ENCODE measurements around the gene ATP11A.
A peak's percentile ranks its signal among the peaks of the same experiment; 100 is the strongest.

Gene ATP11A

DNA sequence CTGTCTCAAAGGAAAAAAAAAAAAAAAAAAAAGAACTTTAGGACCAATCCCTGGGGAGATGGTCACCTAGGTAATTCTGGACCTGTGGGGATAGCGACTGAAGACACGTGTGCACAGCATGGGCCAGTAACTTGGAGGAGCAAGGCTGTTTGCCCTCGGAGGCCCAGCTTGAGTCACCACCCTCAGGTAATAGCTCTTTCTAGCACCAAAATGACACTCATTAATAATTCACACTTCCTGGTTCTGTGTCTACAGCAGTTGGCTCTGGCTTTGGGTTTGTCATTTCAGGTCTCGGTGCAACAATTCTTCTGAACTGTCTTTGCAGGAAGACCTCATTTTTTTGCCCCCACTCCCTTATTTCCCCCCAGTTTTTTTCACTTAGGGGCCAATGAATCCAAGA is 3.9 kb upstream of the ATP11A start:
- no peak overlapping the region for H3K27ac ChIP-seq (ENCODE audit: low read length)
- no peaks in the 10 kb centered on the region for H3K36me3 ChIP-seq (ENCODE audit: control insufficient read depth in 1 of 2, insufficient read depth in 2 of 2, low read length in 2 of 2)
- no peak overlapping the region for H3K4me3 ChIP-seq (ENCODE audit: low read depth in 1 of 2, low read length in 2 of 2)
- no peaks in the 10 kb centered on the region for H3K27me3 ChIP-seq (ENCODE audit: low read depth, low read length)
- no peaks in the 10 kb centered on the region for H3K9me3 ChIP-seq (ENCODE audit: control insufficient read depth in 1 of 2, low read length in 2 of 2)
- H3K4me1 ChIP-seq (ENCODE audit: control insufficient read depth in 1 of 2, insufficient read depth in 2 of 2, low read length in 2 of 2): no peaks in the 10 kb centered on the region

DNA sequence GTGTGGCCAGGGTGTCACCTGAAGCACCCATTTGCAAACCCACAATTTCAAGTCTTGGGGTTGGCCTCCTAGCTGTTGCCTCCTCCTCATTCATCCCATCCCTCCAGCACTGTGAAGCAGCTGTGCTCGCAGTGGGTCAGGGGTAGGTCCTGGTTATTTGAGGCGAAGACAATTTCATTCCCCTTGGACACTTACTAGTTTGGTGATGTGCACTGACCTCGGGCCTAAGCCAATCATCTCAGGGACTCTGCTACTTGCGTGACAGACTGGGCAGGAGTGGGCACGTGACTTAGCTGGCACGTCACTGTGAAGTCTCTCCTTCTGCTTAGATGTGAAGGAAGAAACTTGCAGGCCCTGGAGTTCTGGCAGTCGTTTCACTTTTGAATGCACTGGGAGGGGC is 3.5 kb upstream of the ATP11A start:
- H3K27ac ChIP-seq (ENCODE audit: low read length): no peak overlapping the region
- H3K9me3 ChIP-seq (ENCODE audit: control insufficient read depth in 1 of 2, low read length in 2 of 2): no peaks in the 10 kb centered on the region
- no peaks in the 10 kb centered on the region for H3K27me3 ChIP-seq (ENCODE audit: low read depth, low read length)
- no peak overlapping the region for H3K4me3 ChIP-seq (ENCODE audit: low read depth in 1 of 2, low read length in 2 of 2)
- H3K4me1 ChIP-seq (ENCODE audit: control insufficient read depth in 1 of 2, insufficient read depth in 2 of 2, low read length in 2 of 2): peaks cover under 1% of the 10 kb centered on the region in 2 donors
- H3K36me3 ChIP-seq (ENCODE audit: control insufficient read depth in 1 of 2, insufficient read depth in 2 of 2, low read length in 2 of 2): no peaks in the 10 kb centered on the region

GRCh38 chr13:112686987-112687386 is 2.9 kb upstream of the ATP11A start:
- no peaks in the 10 kb centered on the region for H3K27me3 ChIP-seq (ENCODE audit: low read depth, low read length)
- H3K4me3 ChIP-seq (ENCODE audit: low read depth in 1 of 2, low read length in 2 of 2): no peak overlapping the region
- H3K36me3 ChIP-seq (ENCODE audit: control insufficient read depth in 1 of 2, insufficient read depth in 2 of 2, low read length in 2 of 2): no peaks in the 10 kb centered on the region
- H3K9me3 ChIP-seq (ENCODE audit: control insufficient read depth in 1 of 2, low read length in 2 of 2): no peaks in the 10 kb centered on the region
- H3K4me1 ChIP-seq (ENCODE audit: control insufficient read depth in 1 of 2, insufficient read depth in 2 of 2, low read length in 2 of 2): peaks cover 6 to 7% of the 10 kb centered on the region in 2 donors
- no peak overlapping the region for H3K27ac ChIP-seq (ENCODE audit: low read length)

- no peaks in the 10 kb centered on the region for H3K27me3 ChIP-seq (ENCODE audit: low read depth, low read length)
- H3K27ac ChIP-seq (ENCODE audit: low read length): no peak overlapping the region
- H3K4me1 ChIP-seq (ENCODE audit: control insufficient read depth in 1 of 2, insufficient read depth in 2 of 2, low read length in 2 of 2): peaks cover 9 to 10% of the 10 kb centered on the region in 2 donors
- H3K9me3 ChIP-seq (ENCODE audit: control insufficient read depth in 1 of 2, low read length in 2 of 2): no peaks in the 10 kb centered on the region
- H3K4me3 ChIP-seq (ENCODE audit: low read depth in 1 of 2, low read length in 2 of 2): no peak overlapping the region
- H3K36me3 ChIP-seq (ENCODE audit: control insufficient read depth in 1 of 2, insufficient read depth in 2 of 2, low read length in 2 of 2): no peaks in the 10 kb centered on the region
These were observed 1.8 kb upstream of the ATP11A start for GRCh38 chr13:112687836-112688559.

DNA sequence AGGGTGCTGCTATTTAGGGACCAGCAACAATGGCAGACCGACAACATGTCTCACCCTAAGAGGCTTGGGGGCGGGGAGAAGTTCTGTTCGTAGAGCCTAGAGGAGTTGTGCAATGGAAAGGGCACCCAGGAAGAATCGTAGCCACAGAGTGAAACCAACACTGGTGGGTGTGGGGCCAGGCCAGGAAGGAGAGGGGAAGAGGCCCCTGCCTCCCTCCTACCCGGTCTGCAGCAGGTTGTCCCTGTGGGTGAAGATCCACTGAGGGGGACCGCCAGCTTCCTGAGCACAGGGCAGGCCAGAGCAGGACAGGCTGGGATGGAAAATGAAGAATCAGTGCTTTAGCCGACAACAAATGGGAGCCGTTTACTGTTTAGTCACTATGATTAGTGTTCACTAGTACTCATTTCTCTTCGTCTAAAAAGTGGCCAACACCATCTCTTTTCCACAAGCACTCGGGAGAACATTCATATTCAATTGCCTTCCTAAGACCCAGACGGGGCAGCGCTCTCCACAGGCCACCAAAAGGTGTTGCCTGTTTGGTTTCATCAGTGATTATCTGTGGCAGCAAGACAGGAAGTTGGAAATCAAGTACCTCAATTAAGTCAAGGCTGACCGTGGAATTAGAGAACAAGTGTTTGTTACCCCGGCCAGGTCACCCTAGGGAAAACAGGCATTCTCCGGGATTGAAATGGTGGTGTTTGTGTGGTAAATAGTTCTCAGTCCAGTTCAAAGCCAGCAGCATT is 1.1 kb upstream of the ATP11A start:
- Histone ChIP-seq H3K36me3 (ENCODE audit: control insufficient read depth in 1 of 2, insufficient read depth in 2 of 2, low read length in 2 of 2) (no peaks in the 10 kb centered on the region), H3K4me1 (ENCODE audit: control insufficient read depth in 1 of 2, insufficient read depth in 2 of 2, low read length in 2 of 2) (peaks cover 9 to 10% of the 10 kb centered on the region in 2 donors), H3K4me3 (ENCODE audit: low read depth in 1 of 2, low read length in 2 of 2) (peak overlapping the region; percentile 58 to 83), H3K27me3 (ENCODE audit: low read depth, low read length) (no peaks in the 10 kb centered on the region), H3K27ac (ENCODE audit: low read length) (peak overlapping the region; percentile 69), H3K9me3 (ENCODE audit: control insufficient read depth in 1 of 2, low read length in 2 of 2) (no peaks in the 10 kb centered on the region)

DNA sequence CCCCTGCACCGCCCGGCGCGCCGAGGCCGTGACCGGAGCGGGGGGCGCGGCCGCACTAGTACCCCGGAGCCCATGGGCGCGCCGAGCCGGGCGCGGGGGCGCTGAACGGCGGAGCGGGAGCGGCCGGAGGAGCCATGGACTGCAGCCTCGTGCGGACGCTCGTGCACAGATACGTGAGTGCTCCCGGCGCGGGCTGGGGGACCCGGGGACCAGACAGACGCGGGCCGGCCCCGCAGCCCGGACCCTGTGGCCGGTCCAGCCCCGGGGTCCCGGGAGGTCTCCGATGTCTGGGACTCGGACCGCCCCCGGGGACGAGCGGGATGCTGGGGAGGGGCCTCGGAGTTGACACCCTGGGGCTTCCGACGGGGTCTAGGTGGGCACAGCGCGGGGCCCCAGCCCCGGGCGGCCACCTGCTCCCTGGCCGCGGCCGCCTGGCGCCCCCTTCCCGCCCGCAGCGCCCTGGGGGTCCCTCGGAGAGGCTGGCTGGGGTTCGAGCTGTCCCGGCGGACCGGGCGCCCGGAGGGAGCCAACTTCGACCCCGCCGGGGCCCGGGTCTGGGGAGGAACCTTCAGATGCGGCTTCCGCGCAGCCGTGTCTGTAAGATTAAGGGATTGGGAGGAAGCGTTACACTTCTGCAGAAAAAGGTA is 568 bp downstream of the ATP11A start:
- H3K4me3 ChIP-seq (ENCODE audit: low read depth in 1 of 2, low read length in 2 of 2): peak overlapping the region; percentile 83 to 85
- H3K9me3 ChIP-seq (ENCODE audit: control insufficient read depth in 1 of 2, low read length in 2 of 2): no peaks in the 10 kb centered on the region
- H3K36me3 ChIP-seq (ENCODE audit: control insufficient read depth in 1 of 2, insufficient read depth in 2 of 2, low read length in 2 of 2): no peaks in the 10 kb centered on the region
- H3K4me1 ChIP-seq (ENCODE audit: control insufficient read depth in 1 of 2, insufficient read depth in 2 of 2, low read length in 2 of 2): peaks cover 15 to 16% of the 10 kb centered on the region in 2 donors
- H3K27ac ChIP-seq (ENCODE audit: low read length): peak overlapping the region; percentile 82
- H3K27me3 ChIP-seq (ENCODE audit: low read depth, low read length): no peaks in the 10 kb centered on the region

DNA sequence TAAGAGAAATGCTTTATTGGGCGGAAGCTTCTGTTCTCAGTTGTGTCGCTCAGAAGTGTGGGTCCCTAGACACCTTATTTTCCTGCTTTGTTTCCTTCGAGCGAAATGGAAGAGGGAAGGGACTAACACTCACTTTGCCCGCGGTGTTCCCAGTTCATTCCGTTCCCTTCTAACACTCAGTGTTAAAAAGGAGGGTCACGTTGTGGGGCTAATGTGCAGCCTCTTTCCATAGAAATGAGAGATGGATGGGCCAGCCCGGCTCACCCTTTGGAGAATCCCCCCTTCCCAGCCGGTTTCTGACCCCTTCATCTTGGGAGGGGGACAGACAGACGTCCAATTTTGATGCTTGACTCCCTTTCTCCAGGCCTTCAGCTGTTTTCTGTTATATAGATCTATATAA is 2.3 kb downstream of the ATP11A start:
- no peaks in the 10 kb centered on the region for H3K27me3 ChIP-seq (ENCODE audit: low read depth, low read length)
- H3K4me1 ChIP-seq (ENCODE audit: control insufficient read depth in 1 of 2, insufficient read depth in 2 of 2, low read length in 2 of 2): peaks cover 15 to 16% of the 10 kb centered on the region in 2 donors
- no peaks in the 10 kb centered on the region for H3K9me3 ChIP-seq (ENCODE audit: control insufficient read depth in 1 of 2, low read length in 2 of 2)
- H3K27ac ChIP-seq (ENCODE audit: low read length): peak overlapping the region; percentile 26
- peak overlapping the region; percentile 83 to 85 for H3K4me3 ChIP-seq (ENCODE audit: low read depth in 1 of 2, low read length in 2 of 2)
- peaks cover 0 to 5% of the 10 kb centered on the region in 2 donors for H3K36me3 ChIP-seq (ENCODE audit: control insufficient read depth in 1 of 2, insufficient read depth in 2 of 2, low read length in 2 of 2)

DNA sequence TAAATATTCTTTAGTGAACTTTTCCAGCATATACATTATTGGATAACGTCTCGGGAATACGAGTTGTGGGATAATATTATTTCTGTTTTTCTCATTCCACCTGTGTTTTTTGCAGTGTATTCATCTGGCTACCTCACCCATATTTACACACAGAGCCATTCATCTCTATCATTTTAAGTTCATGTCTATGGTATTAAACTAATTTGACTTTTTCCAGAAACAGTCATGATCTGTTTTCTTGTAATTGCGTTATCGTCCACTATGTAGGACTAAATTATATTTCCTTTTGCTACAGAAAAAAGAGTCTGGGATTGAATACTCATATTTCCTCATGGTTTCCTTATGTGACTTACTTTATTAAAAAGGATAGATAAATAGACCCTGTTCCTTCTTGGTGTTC is 2.7 kb downstream of the ATP11A start:
- no peak overlapping the region for H3K27ac ChIP-seq (ENCODE audit: low read length)
- no peaks in the 10 kb centered on the region for H3K9me3 ChIP-seq (ENCODE audit: control insufficient read depth in 1 of 2, low read length in 2 of 2)
- no peaks in the 10 kb centered on the region for H3K27me3 ChIP-seq (ENCODE audit: low read depth, low read length)
- H3K36me3 ChIP-seq (ENCODE audit: control insufficient read depth in 1 of 2, insufficient read depth in 2 of 2, low read length in 2 of 2): peaks cover 0 to 5% of the 10 kb centered on the region in 2 donors
- H3K4me1 ChIP-seq (ENCODE audit: control insufficient read depth in 1 of 2, insufficient read depth in 2 of 2, low read length in 2 of 2): peaks cover 15 to 16% of the 10 kb centered on the region in 2 donors
- peak overlapping the region in 1 of 2 donors; percentile 85 for H3K4me3 ChIP-seq (ENCODE audit: low read depth in 1 of 2, low read length in 2 of 2)

DNA sequence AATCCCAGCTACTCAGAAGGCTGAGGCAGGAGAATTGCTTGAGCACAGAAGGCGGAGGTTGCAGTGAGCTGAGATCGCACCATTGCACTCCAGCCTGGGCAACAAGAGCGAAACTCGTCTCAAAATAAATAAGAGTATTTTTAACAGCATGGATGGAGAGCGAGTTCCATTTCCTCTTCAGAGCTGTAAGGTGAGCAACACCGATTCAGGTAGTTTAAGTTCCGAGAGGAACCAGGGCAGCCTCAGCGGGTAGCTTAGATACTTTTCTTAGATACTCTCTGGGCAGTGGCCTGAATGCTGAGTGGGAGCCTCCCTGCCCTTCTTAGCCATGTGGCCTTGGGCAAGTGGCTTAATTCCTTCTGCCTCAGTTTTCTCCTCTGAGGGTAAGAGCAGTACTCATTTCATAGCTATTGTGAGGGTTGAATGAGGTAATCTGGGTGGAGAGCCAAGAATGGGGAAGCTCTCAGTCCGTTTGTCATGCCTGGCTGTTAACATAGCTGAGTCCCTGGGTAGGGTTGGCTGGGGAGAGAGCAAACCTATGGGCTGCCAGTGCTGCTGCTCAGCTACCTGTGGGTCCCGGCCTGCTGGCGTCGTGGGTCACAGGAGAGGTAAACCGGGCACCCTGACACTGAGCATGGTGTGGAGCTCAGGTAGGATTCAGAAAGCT is 4.1 kb downstream of the ATP11A start:
- no peak overlapping the region for H3K4me3 ChIP-seq (ENCODE audit: low read depth in 1 of 2, low read length in 2 of 2)
- no peak overlapping the region for H3K27ac ChIP-seq (ENCODE audit: low read length)
- peaks cover 15 to 16% of the 10 kb centered on the region in 2 donors for H3K4me1 ChIP-seq (ENCODE audit: control insufficient read depth in 1 of 2, insufficient read depth in 2 of 2, low read length in 2 of 2)
- H3K27me3 ChIP-seq (ENCODE audit: low read depth, low read length): no peaks in the 10 kb centered on the region
- H3K9me3 ChIP-seq (ENCODE audit: control insufficient read depth in 1 of 2, low read length in 2 of 2): no peaks in the 10 kb centered on the region
- peaks cover 0 to 5% of the 10 kb centered on the region in 2 donors for H3K36me3 ChIP-seq (ENCODE audit: control insufficient read depth in 1 of 2, insufficient read depth in 2 of 2, low read length in 2 of 2)

DNA sequence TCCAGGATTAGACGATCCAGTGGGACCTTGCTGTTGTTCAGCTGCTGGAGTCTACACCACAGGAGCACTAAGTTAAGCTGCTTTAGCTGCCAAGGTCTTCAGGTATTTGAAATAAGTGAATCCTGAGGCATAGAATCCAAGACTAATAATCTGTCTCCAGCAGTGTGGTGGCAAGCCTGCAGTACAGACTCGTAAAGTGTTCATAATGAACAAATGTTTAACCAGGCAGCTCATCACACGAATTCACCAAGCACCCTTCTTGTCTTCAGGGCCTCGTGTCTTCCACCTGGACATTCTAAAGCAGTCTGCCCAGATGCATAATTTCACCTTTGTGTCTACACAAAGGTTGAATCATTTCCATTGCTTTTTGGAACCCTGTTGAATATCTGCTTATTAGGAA is 5.3 kb downstream of the ATP11A start:
- H3K36me3 ChIP-seq (ENCODE audit: control insufficient read depth in 1 of 2, insufficient read depth in 2 of 2, low read length in 2 of 2): peaks cover 0 to 5% of the 10 kb centered on the region in 2 donors
- no peaks in the 10 kb centered on the region for H3K27me3 ChIP-seq (ENCODE audit: low read depth, low read length)
- H3K4me3 ChIP-seq (ENCODE audit: low read depth in 1 of 2, low read length in 2 of 2): no peak overlapping the region
- peaks cover 15 to 16% of the 10 kb centered on the region in 2 donors for H3K4me1 ChIP-seq (ENCODE audit: control insufficient read depth in 1 of 2, insufficient read depth in 2 of 2, low read length in 2 of 2)
- no peaks in the 10 kb centered on the region for H3K9me3 ChIP-seq (ENCODE audit: control insufficient read depth in 1 of 2, low read length in 2 of 2)
- no peak overlapping the region for H3K27ac ChIP-seq (ENCODE audit: low read length)

Measured in muscle layer of duodenum (tissue), 2 donors.